IMR-90 (cell line): ENCODE results near the gene RAX2.

Experiments
- CEBPB ChIP-seq: IDR thresholded peaks from 2 replicates; pipeline ENCODE4 v1.6.1; 2012; ENCODE audit warnings: low read depth, low read length, improper control_type of control experiment
- TF ChIP-seq, protein P1 (sequence below): conservative IDR thresholded peaks from 2 replicates; pipeline ENCODE4 v1.5.1; 2012; ENCODE audit warnings: mild to moderate bottlenecking, low read depth, low read length, improper control_type of control experiment

DNA sequence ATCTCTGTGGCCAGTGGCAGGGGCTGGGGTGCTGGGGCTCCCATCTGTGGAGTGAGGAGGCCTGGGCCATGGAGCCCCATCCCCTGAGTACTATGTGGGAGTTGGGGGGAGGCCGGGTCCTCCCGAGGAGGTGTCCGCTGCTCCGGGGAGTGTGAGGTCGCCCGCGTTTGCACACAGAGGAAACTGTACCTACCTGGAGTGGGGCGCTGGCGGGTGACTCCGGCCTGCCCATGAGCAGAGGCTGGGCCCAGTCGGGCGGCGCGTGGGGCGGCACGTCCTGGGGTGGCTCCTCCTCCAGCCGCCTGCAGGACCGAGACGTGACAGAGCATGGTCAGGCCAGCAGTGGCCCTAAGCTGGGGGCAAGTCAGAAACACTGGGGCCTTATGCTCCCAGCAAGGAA is 48.0 kb upstream of the RAX2 start:
- TF ChIP-seq, protein P1, sequence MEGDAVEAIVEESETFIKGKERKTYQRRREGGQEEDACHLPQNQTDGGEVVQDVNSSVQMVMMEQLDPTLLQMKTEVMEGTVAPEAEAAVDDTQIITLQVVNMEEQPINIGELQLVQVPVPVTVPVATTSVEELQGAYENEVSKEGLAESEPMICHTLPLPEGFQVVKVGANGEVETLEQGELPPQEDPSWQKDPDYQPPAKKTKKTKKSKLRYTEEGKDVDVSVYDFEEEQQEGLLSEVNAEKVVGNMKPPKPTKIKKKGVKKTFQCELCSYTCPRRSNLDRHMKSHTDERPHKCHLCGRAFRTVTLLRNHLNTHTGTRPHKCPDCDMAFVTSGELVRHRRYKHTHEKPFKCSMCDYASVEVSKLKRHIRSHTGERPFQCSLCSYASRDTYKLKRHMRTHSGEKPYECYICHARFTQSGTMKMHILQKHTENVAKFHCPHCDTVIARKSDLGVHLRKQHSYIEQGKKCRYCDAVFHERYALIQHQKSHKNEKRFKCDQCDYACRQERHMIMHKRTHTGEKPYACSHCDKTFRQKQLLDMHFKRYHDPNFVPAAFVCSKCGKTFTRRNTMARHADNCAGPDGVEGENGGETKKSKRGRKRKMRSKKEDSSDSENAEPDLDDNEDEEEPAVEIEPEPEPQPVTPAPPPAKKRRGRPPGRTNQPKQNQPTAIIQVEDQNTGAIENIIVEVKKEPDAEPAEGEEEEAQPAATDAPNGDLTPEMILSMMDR, result no peak
- TF ChIP-seq CEBPB, result no peak
